ENCODE measurements around the gene GMDS.

DNA sequence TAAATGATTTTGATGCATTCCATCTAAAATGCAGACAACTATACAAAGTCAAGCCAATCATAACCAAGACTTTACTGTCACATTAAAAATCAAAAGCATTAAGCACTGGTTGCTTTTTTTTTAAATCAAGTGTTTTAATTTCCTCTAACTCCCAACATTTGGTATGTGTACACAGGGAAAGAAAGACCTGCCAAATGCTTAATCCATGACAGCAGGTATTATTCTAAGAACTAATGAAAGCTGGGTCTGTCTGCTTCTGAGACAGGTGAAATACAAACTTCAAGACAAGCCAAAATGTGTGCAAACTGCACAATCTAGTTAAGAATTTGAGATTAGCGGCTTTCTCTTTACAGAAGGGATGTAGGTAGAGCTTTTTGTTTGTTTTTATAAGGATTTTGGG lies 126.1 kb downstream of the GMDS start:
- TF ChIP-seq CTCF (IDR thresholded peaks at IDR 0.05), result no peak
- no peak for TF ChIP-seq EZH2 (IDR thresholded peaks at IDR 0.05; ENCODE audit: borderline replicate concordance, insufficient read depth, low read depth, low read length, poor library complexity, severe bottlenecking)
